SK-N-SH treated with all-trans-retinoic acid at 6 μM for 48 hours (cell line): ENCODE results near the gene PRMT5.

Experiments
- CREB5 ChIP-seq: fragments of 250-450 bp; sonication (Bioruptor Pico); IDR thresholded peaks from 2 replicates; pipeline ENCODE4 v1.5.1; 2020; ENCODE audit warnings: low read depth, mild to moderate bottlenecking, moderate library complexity
- ISL1 ChIP-seq: fragments of 250-450 bp; sonication (Bioruptor Pico); IDR thresholded peaks from 2 replicates; pipeline ENCODE4 v2.1.2; 2022; ENCODE audit warnings: mild to moderate bottlenecking, moderate library complexity
- OSR1 ChIP-seq: fragments of 250-450 bp; sonication (Bioruptor Pico); IDR thresholded peaks from 2 replicates; pipeline ENCODE4 v1.8.0; 2022; ENCODE audit warnings: moderate library complexity, mild to moderate bottlenecking, inconsistent platforms
- TCF4 ChIP-seq: fragments of 250-450 bp; sonication (Bioruptor Pico); IDR thresholded peaks from 2 replicates; pipeline ENCODE4 v1.8.0; 2021; ENCODE audit warnings: mild to moderate bottlenecking, moderate library complexity, borderline replicate concordance
- ZNF565 ChIP-seq: fragments of 450-650 bp; formaldehyde crosslinking; conservative IDR thresholded peaks from 2 replicates; pipeline ENCODE4 v1.5.0; 2020; ENCODE audit warnings: low read depth, mild to moderate bottlenecking, moderate library complexity
- ZNF8 ChIP-seq: fragments of 450-650 bp; formaldehyde crosslinking; IDR thresholded peaks from 2 replicates; pipeline ENCODE4 v1.5.0; 2020; ENCODE audit warnings: mild to moderate bottlenecking, moderate library complexity

- TF ChIP-seq OSR1 (no peak), TCF4 (CRISPR knock-in tag) (no peak), ZNF565 (CRISPR knock-in tag) (no peak), ISL1 (CRISPR knock-in tag) (no peak), ZNF8 (CRISPR knock-in tag) (no peak), CREB5 (no peak)
These were observed 16.5 kb upstream of the PRMT5 start for GRCh38 chr14:22945642-22946041.
